IMR-90 (cell line): ENCODE data around the gene SERTAD4.

Experiments used
- CEBPB ChIP-seq: IDR thresholded peaks from 2 replicates; pipeline ENCODE4 v1.6.1; 2012; ENCODE audit warnings: low read depth, low read length, improper control_type of control experiment
- CTCF ChIP-seq: conservative IDR thresholded peaks from 2 replicates; pipeline ENCODE4 v1.5.1; 2012; ENCODE audit warnings: mild to moderate bottlenecking, low read depth, low read length, improper control_type of control experiment
- MAFK ChIP-seq: IDR thresholded peaks from 2 replicates; pipeline ENCODE4 v1.6.1; 2012; ENCODE audit warnings: low read depth, low read length, improper control_type of control experiment
- MAZ ChIP-seq: IDR thresholded peaks from 2 replicates; pipeline ENCODE4 v1.6.1; 2012; ENCODE audit warnings: low read depth, mild to moderate bottlenecking, low read length, improper control_type of control experiment, moderate library complexity, borderline replicate concordance
- MXI1 ChIP-seq: IDR thresholded peaks from 2 replicates; pipeline ENCODE4 v1.6.1; 2012; ENCODE audit warnings: low read depth, mild to moderate bottlenecking, low read length, moderate library complexity, borderline replicate concordance
- NFE2L2 ChIP-seq: fragments of 150-350 bp; IDR thresholded peaks from 2 replicates; pipeline ENCODE4 v1.6.1; 2016; ENCODE audit warnings: low read depth, mild to moderate bottlenecking, low read length
- POLR2A ChIP-seq: IDR thresholded peaks from 2 replicates; pipeline ENCODE4 v1.6.1; 2012; ENCODE audit warnings: mild to moderate bottlenecking, low read depth, low read length
- RAD21 ChIP-seq: IDR thresholded peaks from 2 replicates; pipeline ENCODE4 v1.6.1; 2012; ENCODE audit warnings: low read length, improper control_type of control experiment
- RFX5 ChIP-seq: IDR thresholded peaks from 2 replicates; pipeline ENCODE4 v1.8.0; 2012; ENCODE audit warnings: low read depth, mild to moderate bottlenecking, low read length, moderate library complexity
- SMC3 ChIP-seq: fragments of 150-350 bp; IDR thresholded peaks from 2 replicates; pipeline ENCODE4 v1.6.1; 2016; ENCODE audit warnings: low read depth, mild to moderate bottlenecking, antibody characterized with exemption, low read length, moderate library complexity

- TF ChIP-seq SMC3 (no peak), CTCF (no peak), RAD21 (no peak), POLR2A (no peak), NFE2L2 (no peak), MAZ (no peak), MXI1 (no peak), MAFK (no peak), CEBPB (no peak), RFX5 (no peak)
Measured at GRCh38 chr1:210251680-210252490, 19.3 kb downstream of the SERTAD4 start.
